ENCODE results near the gene SP3. TPM values are rescaled to one million over a fixed set of nuclear protein-coding genes. Genes with fewer than 3 reads are reported as not detected.

SP3 gene
- total RNA-seq, 1 experiment from 2014 or later, result 120 TPM

- Histone ChIP-seq H3K27ac (no peak overlapping the region), H3K27me3 (replicated peaks) (no peaks in the 10 kb centered on the region), H3K4me1 (replicated peaks) (peaks cover 14% of the 10 kb centered on the region), H3K36me3 (peaks cover 44% of the 10 kb centered on the region), H3K4me3 (no peak overlapping the region), H3K9me3 (replicated peaks) (no peaks in the 10 kb centered on the region)
- no peak for DNase-seq (ENCODE audit: low read depth in 1 of 2, low spot score in 2 of 2)
Observed at GRCh38 chr2:173940208-173941020, 24.8 kb downstream of the SP3 start.

GRCh38 chr2:173938700-173939384 lies 26.3 kb downstream of the SP3 start:
- peaks cover 14% of the 10 kb centered on the region for H3K4me1 ChIP-seq (replicated peaks)
- peaks cover 37% of the 10 kb centered on the region for H3K36me3 ChIP-seq
- no peak for DNase-seq (ENCODE audit: low read depth in 1 of 2, low spot score in 2 of 2)
- no peaks in the 10 kb centered on the region for H3K27me3 ChIP-seq (replicated peaks)
- H3K27ac ChIP-seq, result no peak overlapping the region
- no peak overlapping the region for H3K4me3 ChIP-seq
- H3K9me3 ChIP-seq (replicated peaks), result no peaks in the 10 kb centered on the region

GRCh38 chr2:173935305-173935704 lies 29.9 kb downstream of the SP3 start:
- H3K9me3 ChIP-seq (replicated peaks), result no peaks in the 10 kb centered on the region
- no peaks in the 10 kb centered on the region for H3K27me3 ChIP-seq (replicated peaks)
- H3K4me3 ChIP-seq, result no peak overlapping the region
- H3K4me1 ChIP-seq (replicated peaks), result peaks cover 6% of the 10 kb centered on the region
- H3K36me3 ChIP-seq, result peaks cover 42% of the 10 kb centered on the region
- no peak for DNase-seq (ENCODE audit: low read depth in 1 of 2, low spot score in 2 of 2)
- H3K27ac ChIP-seq, result no peak overlapping the region

- DNase-seq (ENCODE audit: low read depth in 1 of 2, low spot score in 2 of 2), result no peak
- Histone ChIP-seq H3K9me3 (replicated peaks) (no peaks in the 10 kb centered on the region), H3K27me3 (replicated peaks) (no peaks in the 10 kb centered on the region), H3K4me1 (replicated peaks) (peaks cover 2% of the 10 kb centered on the region), H3K27ac (no peak overlapping the region), H3K4me3 (no peak overlapping the region), H3K36me3 (peaks cover 41% of the 10 kb centered on the region)
Observed at GRCh38 chr2:173934895-173935294, 30.3 kb downstream of the SP3 start.

- DNase-seq (ENCODE audit: low read depth in 1 of 2, low spot score in 2 of 2), result no peak
- Histone ChIP-seq H3K4me1 (replicated peaks) (no peaks in the 10 kb centered on the region), H3K27me3 (replicated peaks) (no peaks in the 10 kb centered on the region), H3K27ac (no peak overlapping the region), H3K36me3 (peaks cover 41% of the 10 kb centered on the region), H3K4me3 (no peak overlapping the region), H3K9me3 (replicated peaks) (no peaks in the 10 kb centered on the region)
Observed at GRCh38 chr2:173931751-173932150, 33.4 kb downstream of the SP3 start.

DNA sequence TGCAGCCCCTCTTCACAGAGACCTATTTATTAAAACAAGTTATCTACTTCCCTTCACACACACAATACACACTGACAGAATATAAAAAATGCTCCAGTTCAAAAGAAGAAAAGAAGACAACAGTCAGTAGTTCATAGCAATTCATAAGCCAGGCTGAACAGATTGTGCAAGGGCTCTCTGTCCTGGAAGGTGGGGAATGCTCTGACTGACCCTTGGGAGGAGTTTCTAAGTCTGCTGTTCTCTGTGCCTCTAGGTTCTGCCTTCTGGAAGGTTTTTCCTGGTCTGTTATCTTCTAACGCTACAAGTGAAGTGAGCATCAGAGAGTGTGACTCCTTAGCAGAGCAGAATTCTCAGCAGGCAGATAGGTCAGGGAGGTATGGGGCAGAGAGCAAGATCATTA lies 35.7 kb downstream of the SP3 start:
- no peaks in the 10 kb centered on the region for H3K27me3 ChIP-seq (replicated peaks)
- peaks cover 2% of the 10 kb centered on the region; the same call in 1 of the 2 replicates for H3K4me1 ChIP-seq (replicated peaks)
- H3K9me3 ChIP-seq (replicated peaks), result no peaks in the 10 kb centered on the region
- no peak for DNase-seq (ENCODE audit: low read depth in 1 of 2, low spot score in 2 of 2)
- peaks cover 37% of the 10 kb centered on the region for H3K36me3 ChIP-seq
- no peak overlapping the region for H3K4me3 ChIP-seq
- H3K27ac ChIP-seq, result no peak overlapping the region

DNA sequence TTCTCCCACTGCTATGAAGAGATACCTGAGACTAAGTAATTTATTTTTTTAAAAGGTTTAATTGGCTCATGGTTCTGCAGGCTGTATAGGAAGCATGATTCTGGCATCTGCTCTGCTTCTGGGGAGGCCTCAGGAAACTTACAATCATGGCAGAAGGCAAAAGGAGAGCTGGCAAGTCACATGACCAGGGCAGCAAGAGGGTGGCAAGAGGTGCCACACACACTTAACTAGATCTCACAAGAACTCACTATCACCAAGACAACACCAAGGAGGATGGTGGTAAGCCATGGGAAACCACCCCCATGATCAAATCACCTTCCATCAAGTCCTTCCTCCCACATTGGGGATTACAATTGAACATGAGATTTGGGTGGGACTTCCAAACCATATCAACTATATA lies 38.3 kb downstream of the SP3 start:
- Histone ChIP-seq H3K4me3 (no peak overlapping the region), H3K27me3 (replicated peaks) (no peaks in the 10 kb centered on the region), H3K36me3 (peaks cover 30% of the 10 kb centered on the region), H3K9me3 (replicated peaks) (no peaks in the 10 kb centered on the region), H3K4me1 (replicated peaks) (peaks cover 13% of the 10 kb centered on the region), H3K27ac (no peak overlapping the region)
- no peak for DNase-seq (ENCODE audit: low read depth in 1 of 2, low spot score in 2 of 2)

GRCh38 chr2:173924285-173924684 lies 40.9 kb downstream of the SP3 start:
- H3K27me3 ChIP-seq (replicated peaks), result no peaks in the 10 kb centered on the region
- H3K4me1 ChIP-seq (replicated peaks), result peaks cover 13% of the 10 kb centered on the region
- H3K27ac ChIP-seq, result no peak overlapping the region
- no peak overlapping the region for H3K4me3 ChIP-seq
- H3K36me3 ChIP-seq, result peaks cover 20% of the 10 kb centered on the region
- DNase-seq (ENCODE audit: low read depth in 1 of 2, low spot score in 2 of 2), result no peak
- H3K9me3 ChIP-seq (replicated peaks), result no peaks in the 10 kb centered on the region

- Histone ChIP-seq H3K9me3 (replicated peaks) (no peaks in the 10 kb centered on the region), H3K4me1 (replicated peaks) (peaks cover 13% of the 10 kb centered on the region), H3K36me3 (peaks cover 25% of the 10 kb centered on the region), H3K27me3 (replicated peaks) (no peaks in the 10 kb centered on the region), H3K27ac (no peak overlapping the region), H3K4me3 (no peak overlapping the region)
- DNase-seq (ENCODE audit: low read depth in 1 of 2, low spot score in 2 of 2), result no peak
Observed at GRCh38 chr2:173922760-173923159, 42.4 kb downstream of the SP3 start.

GRCh38 chr2:173922068-173922467 lies 43.1 kb downstream of the SP3 start:
- Histone ChIP-seq H3K9me3 (replicated peaks) (no peaks in the 10 kb centered on the region), H3K4me3 (no peak overlapping the region), H3K27ac (no peak overlapping the region), H3K36me3 (peaks cover 32% of the 10 kb centered on the region), H3K27me3 (replicated peaks) (no peaks in the 10 kb centered on the region), H3K4me1 (replicated peaks) (peaks cover 13% of the 10 kb centered on the region)
- no peak for DNase-seq (ENCODE audit: low read depth in 1 of 2, low spot score in 2 of 2)

- Histone ChIP-seq H3K4me3 (no peak overlapping the region), H3K36me3 (peaks cover 75% of the 10 kb centered on the region), H3K27ac (no peak overlapping the region), H3K9me3 (replicated peaks) (no peaks in the 10 kb centered on the region), H3K27me3 (replicated peaks) (no peaks in the 10 kb centered on the region), H3K4me1 (replicated peaks) (no peaks in the 10 kb centered on the region)
- DNase-seq (ENCODE audit: low read depth in 1 of 2, low spot score in 2 of 2), result no peak
Observed at GRCh38 chr2:173914055-173914927, 50.9 kb downstream of the SP3 start.

DNA sequence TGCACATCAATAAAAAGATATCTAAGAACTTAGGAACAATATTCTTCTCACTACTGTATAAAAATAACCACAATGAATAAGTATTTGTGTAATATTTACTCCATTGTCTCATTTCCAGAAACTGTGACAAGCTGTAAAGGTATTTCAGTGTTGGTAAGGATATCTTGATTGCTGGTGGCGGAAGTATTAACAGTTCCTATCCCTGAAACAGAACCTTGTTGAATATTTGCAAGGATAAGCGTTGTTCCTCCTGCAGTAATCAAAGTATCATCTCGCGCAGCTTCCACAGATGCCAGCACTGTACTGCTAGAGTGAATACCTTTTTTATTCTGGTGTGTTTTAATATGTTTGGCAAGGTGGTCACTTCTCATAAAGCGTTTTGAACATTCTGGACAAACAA lies 55.3 kb downstream of the SP3 start:
- H3K36me3 ChIP-seq, result peaks cover 67% of the 10 kb centered on the region

GRCh38 chr2:173906626-173907025 lies 58.5 kb downstream of the SP3 start:
- Histone ChIP-seq H3K27me3 (replicated peaks) (no peaks in the 10 kb centered on the region), H3K4me3 (no peak overlapping the region), H3K4me1 (replicated peaks) (no peaks in the 10 kb centered on the region), H3K9me3 (replicated peaks) (no peaks in the 10 kb centered on the region), H3K27ac (no peak overlapping the region), H3K36me3 (peaks cover 51% of the 10 kb centered on the region)
- DNase-seq (ENCODE audit: low read depth in 1 of 2, low spot score in 2 of 2), result no peak

More for the DNA sequence above, 55.3 kb downstream of the SP3 start:
- Histone ChIP-seq H3K4me3 (no peak overlapping the region), H3K4me1 (replicated peaks) (no peaks in the 10 kb centered on the region), H3K9me3 (replicated peaks) (no peaks in the 10 kb centered on the region), H3K27ac (no peak overlapping the region), H3K27me3 (replicated peaks) (no peaks in the 10 kb centered on the region)
- DNase-seq (ENCODE audit: low read depth in 1 of 2, low spot score in 2 of 2), result no peak

All from SJSA1 (cell line).